Caco-2 (cell line): ENCODE measurements around the gene TLN1. TPM values are rescaled to one million over a fixed set of nuclear protein-coding genes. Genes with fewer than 3 reads are reported as not detected.

Experiments
- BruUV-seq: library from RNA; stranded (reverse); fragments of 400-500 nt; replicated peaks from 2 replicates; lab custom pipeline; 2021; lab: Mats Ljungman, UMichigan
- CTCF ChIA-PET: fragments of 300-600 bp; sonication (Branson Sonifier 250); formaldehyde crosslinking; loops from one replicate; lab custom pipeline; 2022; ENCODE audit warnings: antibody characterized with exemption; lab: Charles Lee
- POLR2A ChIA-PET: fragments of 300-600 bp; sonication (Branson Sonifier 250); formaldehyde crosslinking; loops from one replicate; lab custom pipeline; 2022; ENCODE audit warnings: antibody characterized with exemption; lab: Charles Lee
- DNase-seq, 2 experiments: peaks; one replicate each; pipeline versions ENCODE4 v3.0.0 to v3.0.0-alpha.2; 2020 to 2022
- H3K27me3 ChIP-seq: replicated peaks from 2 replicates; pipeline ENCODE4 v1.6.0; 2011; ENCODE audit warnings: low read length; ENCODE audit not compliant: control insufficient read depth, insufficient read depth
- H3K36me3 ChIP-seq: 2 replicates; pipeline ENCODE4 v1.5.1; 2011; ENCODE audit warnings: low read length; ENCODE audit not compliant: control insufficient read depth, insufficient read depth
- H3K4me1 ChIP-seq: fragments of 250-450 bp; sonication (Bioruptor Pico); 2 replicates; pipeline ENCODE4 v1.5.1; 2020; ENCODE audit warnings: mild to moderate bottlenecking
- H3K4me3 ChIP-seq: 2 replicates; pipeline ENCODE4 v1.5.1; 2011; ENCODE audit warnings: low read depth, mild to moderate bottlenecking, control low read depth, low read length
- H3K9me3 ChIP-seq: fragments of 250-450 bp; sonication (Bioruptor Pico); 2 replicates; pipeline ENCODE4 v1.5.1; 2020; ENCODE audit warnings: mild to moderate bottlenecking, moderate library complexity
- H3K27ac Mint-ChIP-seq: one replicate; pipeline ENCODE4 v1.8.0; 2022; ENCODE audit warnings: mixed read lengths; ENCODE audit not compliant: unreplicated experiment
- H3K27me3 Mint-ChIP-seq: one replicate; pipeline ENCODE4 v1.8.0; 2022; ENCODE audit warnings: mixed read lengths; ENCODE audit not compliant: insufficient read depth, unreplicated experiment
- H3K36me3 Mint-ChIP-seq: one replicate; pipeline ENCODE4 v1.8.0; 2022; ENCODE audit warnings: mild to moderate bottlenecking, mixed read lengths; ENCODE audit not compliant: insufficient read depth, unreplicated experiment
- H3K4me1 Mint-ChIP-seq: one replicate; pipeline ENCODE4 v1.8.0; 2022; ENCODE audit warnings: low read depth, mixed read lengths; ENCODE audit not compliant: unreplicated experiment
- H3K4me3 Mint-ChIP-seq: one replicate; pipeline ENCODE4 v1.8.0; 2022; ENCODE audit warnings: mild to moderate bottlenecking, moderate library complexity, mixed read lengths; ENCODE audit not compliant: unreplicated experiment
- H3K9me3 Mint-ChIP-seq: one replicate; pipeline ENCODE4 v1.8.0; 2022; ENCODE audit warnings: mixed read lengths; ENCODE audit not compliant: unreplicated experiment
- intact Hi-C: fragments of 100-400 bp; cut with micrococcal nuclease; formaldehyde crosslinking; loops from one replicate; pipeline ENCODE4 v1.10.0; 2022; ENCODE audit not compliant: unreplicated experiment
- total RNA-seq: library from RNA; stranded (reverse); gene quantifications from 2 replicates; pipeline ENCODE4 v1.2.3, GENCODE V29; 2022
- TF ChIP-seq, protein P1 (sequence below), 2 experiments: fragments of 200-600 bp in 1 of 2; IDR thresholded peaks; 1 replicate in 1 of 2; 2 replicates in 1 of 2; pipeline versions ENCODE4 v1.5.1 to v1.8.0; 2011 to 2022; ENCODE audit warnings: antibody characterized with exemption in 1 of 2, control low read depth in 1 of 2, inconsistent platforms in 1 of 2, low read depth in 1 of 2, low read length in 1 of 2, mild to moderate bottlenecking in 1 of 2, moderate library complexity in 1 of 2; ENCODE audit not compliant: insufficient read depth in 1 of 2, severe bottlenecking in 1 of 2, unreplicated experiment in 1 of 2

The TLN1 gene
- total RNA-seq, 1 experiment from 2014 or later, result 147 TPM

DNA sequence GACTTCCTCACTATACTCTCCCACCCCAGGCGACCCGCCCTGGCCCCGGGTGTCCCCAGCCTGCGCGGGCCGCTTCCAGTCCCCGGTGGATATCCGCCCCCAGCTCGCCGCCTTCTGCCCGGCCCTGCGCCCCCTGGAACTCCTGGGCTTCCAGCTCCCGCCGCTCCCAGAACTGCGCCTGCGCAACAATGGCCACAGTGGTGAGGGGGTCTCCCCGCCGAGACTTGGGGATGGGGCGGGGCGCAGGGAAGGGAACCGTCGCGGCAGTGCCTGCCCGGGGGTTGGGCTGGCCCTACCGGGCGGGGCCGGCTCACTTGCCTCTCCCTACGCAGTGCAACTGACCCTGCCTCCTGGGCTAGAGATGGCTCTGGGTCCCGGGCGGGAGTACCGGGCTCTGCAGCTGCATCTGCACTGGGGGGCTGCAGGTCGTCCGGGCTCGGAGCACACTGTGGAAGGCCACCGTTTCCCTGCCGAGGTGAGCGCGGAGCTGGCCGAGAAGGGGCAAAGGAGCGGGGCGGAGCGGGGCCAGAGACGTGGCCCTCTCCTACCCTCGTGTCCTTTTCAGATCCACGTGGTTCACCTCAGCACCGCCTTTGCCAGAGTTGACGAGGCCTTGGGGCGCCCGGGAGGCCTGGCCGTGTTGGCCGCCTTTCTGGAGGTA, 56.1 kb downstream of the TLN1 start:
- ChIA-PET POLR2A (no interaction called here), CTCF (no interaction called here)

DNA sequence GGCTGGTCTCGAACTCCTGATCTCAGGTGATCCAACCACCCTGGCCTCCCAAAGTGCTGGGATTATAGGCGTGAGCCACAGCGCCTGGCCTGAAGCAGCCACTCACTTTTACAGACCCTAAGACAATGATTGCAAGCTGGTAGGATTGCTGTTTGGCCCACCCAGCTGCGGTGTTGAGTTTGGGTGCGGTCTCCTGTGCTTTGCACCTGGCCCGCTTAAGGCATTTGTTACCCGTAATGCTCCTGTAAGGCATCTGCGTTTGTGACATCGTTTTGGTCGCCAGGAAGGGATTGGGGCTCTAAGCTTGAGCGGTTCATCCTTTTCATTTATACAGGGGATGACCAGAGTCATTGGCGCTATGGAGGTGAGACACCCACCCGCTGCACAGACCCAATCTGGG, 56.8 kb downstream of the TLN1 start:
- H3K27me3 Mint-ChIP-seq, result no peaks in the 10 kb centered on the region
- TF ChIP-seq, protein P1, sequence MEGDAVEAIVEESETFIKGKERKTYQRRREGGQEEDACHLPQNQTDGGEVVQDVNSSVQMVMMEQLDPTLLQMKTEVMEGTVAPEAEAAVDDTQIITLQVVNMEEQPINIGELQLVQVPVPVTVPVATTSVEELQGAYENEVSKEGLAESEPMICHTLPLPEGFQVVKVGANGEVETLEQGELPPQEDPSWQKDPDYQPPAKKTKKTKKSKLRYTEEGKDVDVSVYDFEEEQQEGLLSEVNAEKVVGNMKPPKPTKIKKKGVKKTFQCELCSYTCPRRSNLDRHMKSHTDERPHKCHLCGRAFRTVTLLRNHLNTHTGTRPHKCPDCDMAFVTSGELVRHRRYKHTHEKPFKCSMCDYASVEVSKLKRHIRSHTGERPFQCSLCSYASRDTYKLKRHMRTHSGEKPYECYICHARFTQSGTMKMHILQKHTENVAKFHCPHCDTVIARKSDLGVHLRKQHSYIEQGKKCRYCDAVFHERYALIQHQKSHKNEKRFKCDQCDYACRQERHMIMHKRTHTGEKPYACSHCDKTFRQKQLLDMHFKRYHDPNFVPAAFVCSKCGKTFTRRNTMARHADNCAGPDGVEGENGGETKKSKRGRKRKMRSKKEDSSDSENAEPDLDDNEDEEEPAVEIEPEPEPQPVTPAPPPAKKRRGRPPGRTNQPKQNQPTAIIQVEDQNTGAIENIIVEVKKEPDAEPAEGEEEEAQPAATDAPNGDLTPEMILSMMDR (IDR thresholded peaks at IDR 0.05; ENCODE audit: insufficient read depth in 1 of 2, low read depth in 1 of 2, low read length in 1 of 2, severe bottlenecking in 1 of 2, unreplicated experiment in 1 of 2), result no peak
- H3K9me3 Mint-ChIP-seq, result no peaks in the 10 kb centered on the region
- H3K4me1 Mint-ChIP-seq, result no peaks in the 10 kb centered on the region
- no peak overlapping the region for H3K4me3 ChIP-seq
- H3K36me3 ChIP-seq, result no peaks in the 10 kb centered on the region
- peaks cover 2% of the 10 kb centered on the region for H3K4me1 ChIP-seq
- no peaks in the 10 kb centered on the region for H3K36me3 Mint-ChIP-seq
- DNase-seq, result no peak
- H3K4me3 Mint-ChIP-seq, result no peak overlapping the region
- ChIA-PET POLR2A (no interaction called here), CTCF (interaction anchor here (0.7 kb wide), 1 partner anchor 57 kb away, joined by 6 read pairs; the partner anchor contains the start of gene CD72)
- no peaks in the 10 kb centered on the region for H3K27me3 ChIP-seq
- no peak overlapping the region for H3K27ac Mint-ChIP-seq
- intact Hi-C loops, result no loop called here
- BruUV-seq, result no TSS peak
- no peaks in the 10 kb centered on the region for H3K9me3 ChIP-seq

More for the DNA sequence above, 56.1 kb downstream of the TLN1 start:
- H3K4me3 Mint-ChIP-seq, result no peak overlapping the region
- no peaks in the 10 kb centered on the region for H3K9me3 Mint-ChIP-seq
- Histone ChIP-seq H3K4me1 (no peaks in the 10 kb centered on the region), H3K9me3 (no peaks in the 10 kb centered on the region), H3K27me3 (no peaks in the 10 kb centered on the region), H3K4me3 (no peak overlapping the region), H3K36me3 (no peaks in the 10 kb centered on the region)
- BruUV-seq, result no TSS peak
- no peaks in the 10 kb centered on the region for H3K27me3 Mint-ChIP-seq
- intact Hi-C loops, result no loop called here
- H3K36me3 Mint-ChIP-seq, result no peaks in the 10 kb centered on the region
- no peak overlapping the region for H3K27ac Mint-ChIP-seq
- TF ChIP-seq, protein P1 (IDR thresholded peaks at IDR 0.05; ENCODE audit: insufficient read depth in 1 of 2, low read depth in 1 of 2, low read length in 1 of 2, severe bottlenecking in 1 of 2, unreplicated experiment in 1 of 2), result no peak
- no peaks in the 10 kb centered on the region for H3K4me1 Mint-ChIP-seq
- no peak for DNase-seq

DNA sequence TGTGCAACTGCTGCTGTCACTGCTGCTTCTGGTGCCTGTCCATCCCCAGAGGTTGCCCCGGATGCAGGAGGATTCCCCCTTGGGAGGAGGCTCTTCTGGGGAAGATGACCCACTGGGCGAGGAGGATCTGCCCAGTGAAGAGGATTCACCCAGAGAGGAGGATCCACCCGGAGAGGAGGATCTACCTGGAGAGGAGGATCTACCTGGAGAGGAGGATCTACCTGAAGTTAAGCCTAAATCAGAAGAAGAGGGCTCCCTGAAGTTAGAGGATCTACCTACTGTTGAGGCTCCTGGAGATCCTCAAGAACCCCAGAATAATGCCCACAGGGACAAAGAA, 58.0 kb downstream of the TLN1 start:
- Histone ChIP-seq H3K36me3 (no peaks in the 10 kb centered on the region), H3K9me3 (no peaks in the 10 kb centered on the region), H3K4me1 (peaks cover 15% of the 10 kb centered on the region), H3K4me3 (no peak overlapping the region), H3K27me3 (no peaks in the 10 kb centered on the region)
- no peak for DNase-seq
- peaks cover 5% of the 10 kb centered on the region for H3K36me3 Mint-ChIP-seq
- H3K27ac Mint-ChIP-seq, result no peak overlapping the region
- TF ChIP-seq, protein P1 (IDR thresholded peaks at IDR 0.05; ENCODE audit: insufficient read depth in 1 of 2, low read depth in 1 of 2, low read length in 1 of 2, severe bottlenecking in 1 of 2, unreplicated experiment in 1 of 2), result no peak
- H3K4me3 Mint-ChIP-seq, result no peak overlapping the region
- peaks cover 8% of the 10 kb centered on the region for H3K4me1 Mint-ChIP-seq
- ChIA-PET POLR2A (interaction anchor here (0.6 kb wide), 1 partner anchor 57 kb away, joined by 3 read pairs; no protein-coding TSS in a partner anchor), CTCF (interaction anchor here (1.2 kb wide), 1 partner anchor 23 kb away, joined by 5 read pairs; no protein-coding TSS in a partner anchor)
- no peaks in the 10 kb centered on the region for H3K27me3 Mint-ChIP-seq
- intact Hi-C loops, result no loop called here
- BruUV-seq, result no TSS peak
- no peaks in the 10 kb centered on the region for H3K9me3 Mint-ChIP-seq
